Measurements from ENCODE around the gene NUAK2.

DNA sequence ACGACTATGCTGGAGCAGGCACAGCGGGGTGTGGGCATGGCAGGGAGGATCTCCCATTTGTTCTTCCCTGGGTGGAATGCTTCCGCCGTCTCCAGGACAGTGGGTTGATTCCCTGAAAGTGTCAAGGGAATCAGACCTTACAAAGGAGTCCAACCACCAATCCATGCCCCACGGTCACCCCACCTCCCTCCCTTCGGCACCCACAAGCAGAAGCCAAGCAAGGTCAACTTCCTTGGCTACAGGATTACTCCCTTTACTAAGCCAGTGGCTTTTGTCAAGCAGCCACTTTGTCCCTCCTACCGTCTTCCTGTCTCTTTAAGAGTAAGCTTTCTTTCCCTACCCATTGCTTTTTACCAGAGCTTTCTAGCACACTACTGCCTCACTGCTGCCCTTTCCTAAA, 15.9 kb upstream of the NUAK2 start:
- TF ChIP-seq RAD21 (IDR thresholded peaks at IDR 0.05) (no peak), TAF1 (conservative IDR thresholded peaks at IDR 0.05) (no peak), GABPA (IDR thresholded peaks at IDR 0.05 in 1 of 2, conservative IDR thresholded peaks at IDR 0.05 in 1 of 2) (no peak)
- TF ChIP-seq, protein P1, sequence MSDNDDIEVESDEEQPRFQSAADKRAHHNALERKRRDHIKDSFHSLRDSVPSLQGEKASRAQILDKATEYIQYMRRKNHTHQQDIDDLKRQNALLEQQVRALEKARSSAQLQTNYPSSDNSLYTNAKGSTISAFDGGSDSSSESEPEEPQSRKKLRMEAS (IDR thresholded peaks at IDR 0.05), result no peak
- TF ChIP-seq, protein P2, sequence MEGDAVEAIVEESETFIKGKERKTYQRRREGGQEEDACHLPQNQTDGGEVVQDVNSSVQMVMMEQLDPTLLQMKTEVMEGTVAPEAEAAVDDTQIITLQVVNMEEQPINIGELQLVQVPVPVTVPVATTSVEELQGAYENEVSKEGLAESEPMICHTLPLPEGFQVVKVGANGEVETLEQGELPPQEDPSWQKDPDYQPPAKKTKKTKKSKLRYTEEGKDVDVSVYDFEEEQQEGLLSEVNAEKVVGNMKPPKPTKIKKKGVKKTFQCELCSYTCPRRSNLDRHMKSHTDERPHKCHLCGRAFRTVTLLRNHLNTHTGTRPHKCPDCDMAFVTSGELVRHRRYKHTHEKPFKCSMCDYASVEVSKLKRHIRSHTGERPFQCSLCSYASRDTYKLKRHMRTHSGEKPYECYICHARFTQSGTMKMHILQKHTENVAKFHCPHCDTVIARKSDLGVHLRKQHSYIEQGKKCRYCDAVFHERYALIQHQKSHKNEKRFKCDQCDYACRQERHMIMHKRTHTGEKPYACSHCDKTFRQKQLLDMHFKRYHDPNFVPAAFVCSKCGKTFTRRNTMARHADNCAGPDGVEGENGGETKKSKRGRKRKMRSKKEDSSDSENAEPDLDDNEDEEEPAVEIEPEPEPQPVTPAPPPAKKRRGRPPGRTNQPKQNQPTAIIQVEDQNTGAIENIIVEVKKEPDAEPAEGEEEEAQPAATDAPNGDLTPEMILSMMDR (IDR thresholded peaks at IDR 0.05; ENCODE audit: low read depth, low read length, missing input control), result no peak
